OCI-LY7 (cell line): ENCODE measurements around the gene RSPH1. TPM values are rescaled to one million over a fixed set of nuclear protein-coding genes. Genes with fewer than 3 reads are reported as not detected.

Experiments
- total RNA-seq, 2 experiments: library from RNA; depleted of rRNA in 1 of 2; stranded (reverse); fragments of >200 nt in 1 of 2; shearing (Covaris generic) in 1 of 2; gene quantifications; 2 replicates each; pipeline ENCODE4 v1.2.3, GENCODE V29; 2014 to 2022

Gene RSPH1
- total RNA-seq, 2 experiments from 2014 or later: 1.9 to 2.5 TPM

Other genes starting within 250 kb of the RSPH1 start
- not detected in 2 replicates for gene TFF3, start 180.8 kb downstream of the RSPH1 start, total RNA-seq (2014; rRNA removed; shearing (Covaris generic))
- not detected in 2 replicates for gene TFF3, start 180.8 kb downstream of the RSPH1 start, total RNA-seq (2022)
- gene TFF2, start 145.2 kb downstream of the RSPH1 start, total RNA-seq (2014; rRNA removed; shearing (Covaris generic)): not detected in 2 replicates
- gene TFF2, start 145.2 kb downstream of the RSPH1 start, total RNA-seq (2022): not detected in 2 replicates
- not detected in 2 replicates for gene TFF1, start 129.7 kb downstream of the RSPH1 start, total RNA-seq (2014; rRNA removed; shearing (Covaris generic))
- not detected in 2 replicates for gene TFF1, start 129.7 kb downstream of the RSPH1 start, total RNA-seq (2022)
- not detected in 2 replicates for gene TMPRSS3, start 100.2 kb downstream of the RSPH1 start, total RNA-seq (2014; rRNA removed; shearing (Covaris generic))
- not detected in 2 replicates for gene TMPRSS3, start 100.2 kb downstream of the RSPH1 start, total RNA-seq (2022)
- gene UBASH3A, start 92.3 kb downstream of the RSPH1 start, total RNA-seq (2014; rRNA removed; shearing (Covaris generic)): not detected in 2 replicates
- not detected in 2 replicates for gene UBASH3A, start 92.3 kb downstream of the RSPH1 start, total RNA-seq (2022)
- 20.5 and 27.6 TPM in 2 replicates for gene SLC37A1, start 17.6 kb upstream of the RSPH1 start, total RNA-seq (2014; rRNA removed; shearing (Covaris generic))
- gene SLC37A1, start 17.6 kb upstream of the RSPH1 start, total RNA-seq (2022): 22.5 and 29.4 TPM in 2 replicates
- 8.0 and 11.4 TPM in 2 replicates for gene PDE9A, start 157.4 kb upstream of the RSPH1 start, total RNA-seq (2014; rRNA removed; shearing (Covaris generic))
- 20.3 and 22.4 TPM in 2 replicates for gene PDE9A, start 157.4 kb upstream of the RSPH1 start, total RNA-seq (2022)